Transverse colon (tissue), 4 donors: Measurements from ENCODE around the gene RRH.

Experiments
- EP300 ChIP-seq: sonication (generic); formaldehyde crosslinking; IDR thresholded peaks from one replicate; pipeline ENCODE4 v1.6.1; 2017; ENCODE audit warnings: antibody characterized with exemption, low read depth
- POLR2A ChIP-seq: fragments of 450-650 bp; IDR thresholded peaks from one replicate; pipeline ENCODE4 v1.6.1; 2016; ENCODE audit warnings: antibody characterized with exemption, mild to moderate bottlenecking, moderate library complexity
- POLR2AphosphoS5 ChIP-seq, 3 donors: sonication (generic); formaldehyde crosslinking; IDR thresholded peaks; one replicate each; pipeline ENCODE4 v1.6.1; 2016; ENCODE audit warnings: antibody characterized with exemption in 3 of 3
- TF ChIP-seq, protein P1 (sequence below), 5 experiments: fragments of 200-600 bp in 3 of 5; fragments of 450-650 bp in 2 of 5; sonication (generic) in 3 of 5; IDR thresholded peaks; 1 replicate in 2 of 5; 2 replicates in 3 of 5; pipeline ENCODE4 v1.5.1; 2016 to 2017; ENCODE audit warnings: antibody characterized with exemption in 5 of 5, inconsistent platforms in 3 of 5, mild to moderate bottlenecking in 2 of 5, moderate library complexity in 1 of 5

GRCh38 chr4:109809655-109810054, 18.1 kb upstream of the RRH start:
- TF ChIP-seq, protein P1, sequence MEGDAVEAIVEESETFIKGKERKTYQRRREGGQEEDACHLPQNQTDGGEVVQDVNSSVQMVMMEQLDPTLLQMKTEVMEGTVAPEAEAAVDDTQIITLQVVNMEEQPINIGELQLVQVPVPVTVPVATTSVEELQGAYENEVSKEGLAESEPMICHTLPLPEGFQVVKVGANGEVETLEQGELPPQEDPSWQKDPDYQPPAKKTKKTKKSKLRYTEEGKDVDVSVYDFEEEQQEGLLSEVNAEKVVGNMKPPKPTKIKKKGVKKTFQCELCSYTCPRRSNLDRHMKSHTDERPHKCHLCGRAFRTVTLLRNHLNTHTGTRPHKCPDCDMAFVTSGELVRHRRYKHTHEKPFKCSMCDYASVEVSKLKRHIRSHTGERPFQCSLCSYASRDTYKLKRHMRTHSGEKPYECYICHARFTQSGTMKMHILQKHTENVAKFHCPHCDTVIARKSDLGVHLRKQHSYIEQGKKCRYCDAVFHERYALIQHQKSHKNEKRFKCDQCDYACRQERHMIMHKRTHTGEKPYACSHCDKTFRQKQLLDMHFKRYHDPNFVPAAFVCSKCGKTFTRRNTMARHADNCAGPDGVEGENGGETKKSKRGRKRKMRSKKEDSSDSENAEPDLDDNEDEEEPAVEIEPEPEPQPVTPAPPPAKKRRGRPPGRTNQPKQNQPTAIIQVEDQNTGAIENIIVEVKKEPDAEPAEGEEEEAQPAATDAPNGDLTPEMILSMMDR (IDR thresholded peaks at IDR 0.05): no peak
- no peak for TF ChIP-seq EP300
- no peak for TF ChIP-seq POLR2AphosphoS5 (IDR thresholded peaks at IDR 0.05)
- TF ChIP-seq POLR2A: no peak
